ENCODE measurements around the gene RNF151. TPM values are rescaled to one million over a fixed set of nuclear protein-coding genes. Genes with fewer than 3 reads are reported as not detected.

The RNF151 gene
- total RNA-seq, 1 donor from 2014 or later: not detected

DNA sequence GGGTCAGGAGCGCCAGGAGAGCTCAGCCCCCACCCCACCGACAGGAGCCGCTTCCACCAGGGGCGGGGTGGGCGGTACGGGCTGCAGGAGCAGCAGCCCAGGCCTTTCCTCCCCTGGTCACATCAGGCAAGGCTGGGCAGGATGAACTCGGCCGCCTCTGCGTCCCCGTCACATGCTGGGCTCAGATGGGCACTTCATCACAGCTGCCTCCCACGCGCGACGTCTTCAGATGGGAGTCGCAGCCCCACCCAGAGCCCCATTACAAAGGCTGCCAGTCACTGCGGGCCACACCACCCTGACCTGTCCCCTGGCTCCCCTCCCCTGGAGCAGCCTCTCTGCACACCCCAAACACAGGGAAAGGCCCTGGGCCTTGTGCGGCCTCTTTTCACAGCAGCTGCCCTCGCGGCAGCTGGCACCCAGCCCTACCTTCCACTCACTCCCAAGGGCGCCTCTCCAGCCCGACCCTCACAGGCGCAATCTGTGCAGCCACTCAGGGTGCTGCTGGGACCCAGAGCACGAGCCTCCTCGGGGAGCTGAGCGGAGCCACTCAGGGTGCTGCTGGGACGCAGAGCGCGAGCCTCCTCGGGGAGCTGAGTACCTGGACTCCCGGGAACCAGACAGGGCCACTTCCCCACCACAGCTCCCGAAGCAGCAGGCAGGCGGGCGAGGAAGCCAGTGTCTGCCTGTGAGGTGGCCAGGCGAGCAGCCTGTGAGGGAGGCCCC, 38.3 kb downstream of the RNF151 start:
- no peak overlapping the region for H3K27ac Mint-ChIP-seq (ENCODE audit: unreplicated experiment)
- H3K4me1 Mint-ChIP-seq: peaks cover 19% of the 10 kb centered on the region
- DNase-seq (ENCODE audit: low read depth, low spot score): no peak
- no peaks in the 10 kb centered on the region for H3K9me3 Mint-ChIP-seq
- H3K36me3 Mint-ChIP-seq (ENCODE audit: low read depth): no peaks in the 10 kb centered on the region
- TF ChIP-seq CTCF (conservative IDR thresholded peaks at IDR 0.05): no peak
- peak overlapping the region; percentile 31 for H3K4me3 Mint-ChIP-seq
- H3K27me3 Mint-ChIP-seq (ENCODE audit: low read depth): no peaks in the 10 kb centered on the region

GRCh38 chr16:2005646-2006045, 39.0 kb downstream of the RNF151 start:
- no peak for TF ChIP-seq CTCF (conservative IDR thresholded peaks at IDR 0.05)
- H3K4me1 Mint-ChIP-seq: peaks cover 25% of the 10 kb centered on the region
- H3K27me3 Mint-ChIP-seq (ENCODE audit: low read depth): no peaks in the 10 kb centered on the region
- no peaks in the 10 kb centered on the region for H3K9me3 Mint-ChIP-seq
- no peak for DNase-seq (ENCODE audit: low read depth, low spot score)
- H3K36me3 Mint-ChIP-seq (ENCODE audit: low read depth): no peaks in the 10 kb centered on the region
- H3K27ac Mint-ChIP-seq (ENCODE audit: unreplicated experiment): no peak overlapping the region
- H3K4me3 Mint-ChIP-seq: peak overlapping the region; percentile 81

- DNase-seq (ENCODE audit: low read depth, low spot score): no peak
- Mint-ChIP-seq H3K4me1 (peaks cover 25% of the 10 kb centered on the region), H3K9me3 (no peaks in the 10 kb centered on the region), H3K4me3 (peak overlapping the region; percentile 81), H3K36me3 (ENCODE audit: low read depth) (no peaks in the 10 kb centered on the region), H3K27me3 (ENCODE audit: low read depth) (no peaks in the 10 kb centered on the region), H3K27ac (ENCODE audit: unreplicated experiment) (no peak overlapping the region)
- no peak for TF ChIP-seq CTCF (conservative IDR thresholded peaks at IDR 0.05)
Measured at GRCh38 chr16:2006317-2006716, 39.7 kb downstream of the RNF151 start.

DNA sequence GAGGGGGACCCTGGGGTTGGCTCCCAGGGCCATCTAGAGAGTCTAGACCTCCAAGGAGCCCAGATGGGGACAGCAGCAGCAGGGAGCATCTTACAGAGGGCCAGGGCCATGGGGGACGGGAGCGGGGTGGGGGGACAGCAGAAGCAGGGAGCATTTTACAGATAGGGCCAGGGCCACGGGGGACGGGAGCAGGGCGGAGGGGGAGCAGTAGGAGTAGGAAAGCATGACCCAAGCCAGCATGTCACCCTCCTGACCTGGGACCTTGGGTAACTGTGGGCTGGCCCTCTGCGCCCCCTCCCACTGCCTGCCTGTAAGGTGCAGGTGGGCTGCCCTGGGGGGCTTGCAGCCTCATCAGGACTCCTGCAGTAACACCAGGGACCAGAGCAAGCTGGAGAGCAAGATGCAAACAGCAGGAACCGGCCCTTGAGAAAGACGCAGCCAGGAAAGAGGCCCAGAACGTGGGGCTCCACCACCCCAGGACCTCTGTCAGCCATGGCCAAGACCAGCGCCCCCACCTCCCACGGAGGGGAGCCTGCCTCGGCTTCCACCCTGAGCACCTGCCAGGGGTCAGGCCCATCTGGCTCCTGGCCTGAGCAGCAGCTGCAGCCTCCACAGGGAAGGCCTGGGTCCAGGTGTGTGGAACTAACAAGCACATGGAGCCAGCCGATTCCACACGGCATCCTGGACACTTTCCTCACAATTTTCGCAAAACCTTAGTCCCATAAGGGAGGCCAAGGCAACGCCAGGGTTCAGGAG, 40.6 kb downstream of the RNF151 start:
- Mint-ChIP-seq H3K27ac (ENCODE audit: unreplicated experiment) (peak overlapping the region; percentile 91), H3K9me3 (no peaks in the 10 kb centered on the region), H3K36me3 (ENCODE audit: low read depth) (no peaks in the 10 kb centered on the region), H3K4me3 (peak overlapping the region; percentile 88), H3K4me1 (peaks cover 25% of the 10 kb centered on the region), H3K27me3 (ENCODE audit: low read depth) (no peaks in the 10 kb centered on the region)
- no peak for DNase-seq (ENCODE audit: low read depth, low spot score)
- TF ChIP-seq CTCF (conservative IDR thresholded peaks at IDR 0.05): no peak

DNA sequence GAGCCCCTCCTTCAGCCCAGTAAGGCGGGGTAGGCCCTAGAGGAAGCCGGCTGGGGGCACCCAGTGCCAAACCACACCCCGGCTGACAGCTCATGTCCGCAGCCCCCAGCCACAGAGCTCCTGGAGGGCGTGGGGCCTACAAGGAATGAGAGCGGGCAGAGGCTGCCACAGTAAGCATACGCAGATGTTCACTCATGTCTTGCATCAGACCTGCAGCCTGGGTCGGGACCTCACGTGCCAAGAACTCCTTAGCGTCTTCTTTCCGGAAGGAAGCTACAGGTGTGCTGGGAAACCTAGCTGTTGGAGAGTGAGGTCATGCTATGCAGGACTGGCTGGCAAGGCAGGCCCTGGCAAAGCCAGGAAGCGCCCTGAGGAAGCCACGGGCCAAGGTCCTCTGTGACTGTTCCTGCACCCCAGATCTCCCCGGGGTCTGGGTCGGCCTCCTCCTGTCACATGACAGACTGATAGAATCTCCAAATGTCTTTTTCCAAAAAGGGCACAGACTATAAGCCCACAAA, 41.4 kb downstream of the RNF151 start:
- no peaks in the 10 kb centered on the region for H3K27me3 Mint-ChIP-seq (ENCODE audit: low read depth)
- H3K4me3 Mint-ChIP-seq: peak overlapping the region; percentile 88
- peaks cover 25% of the 10 kb centered on the region for H3K4me1 Mint-ChIP-seq
- H3K9me3 Mint-ChIP-seq: no peaks in the 10 kb centered on the region
- H3K36me3 Mint-ChIP-seq (ENCODE audit: low read depth): no peaks in the 10 kb centered on the region
- no peak for DNase-seq (ENCODE audit: low read depth, low spot score)
- H3K27ac Mint-ChIP-seq (ENCODE audit: unreplicated experiment): no peak overlapping the region
- no peak for TF ChIP-seq CTCF (conservative IDR thresholded peaks at IDR 0.05)

Measured in neural crest cell (in vitro differentiated cells).